Smooth muscle cell of the brain vasculature (primary cell): ENCODE results near the gene CD101.
"Not testable (repeated sequence)": the region's sequence is repeated elsewhere in the genome, so short reads cannot be mapped to it uniquely, and the experiment has no call there.

ENCODE experiments used
- DNase-seq: peaks from one replicate; pipeline ENCODE4 v3.0.0-alpha.2; 2012; ENCODE audit warnings: low read depth, low spot score

The CD101 gene, protein sequence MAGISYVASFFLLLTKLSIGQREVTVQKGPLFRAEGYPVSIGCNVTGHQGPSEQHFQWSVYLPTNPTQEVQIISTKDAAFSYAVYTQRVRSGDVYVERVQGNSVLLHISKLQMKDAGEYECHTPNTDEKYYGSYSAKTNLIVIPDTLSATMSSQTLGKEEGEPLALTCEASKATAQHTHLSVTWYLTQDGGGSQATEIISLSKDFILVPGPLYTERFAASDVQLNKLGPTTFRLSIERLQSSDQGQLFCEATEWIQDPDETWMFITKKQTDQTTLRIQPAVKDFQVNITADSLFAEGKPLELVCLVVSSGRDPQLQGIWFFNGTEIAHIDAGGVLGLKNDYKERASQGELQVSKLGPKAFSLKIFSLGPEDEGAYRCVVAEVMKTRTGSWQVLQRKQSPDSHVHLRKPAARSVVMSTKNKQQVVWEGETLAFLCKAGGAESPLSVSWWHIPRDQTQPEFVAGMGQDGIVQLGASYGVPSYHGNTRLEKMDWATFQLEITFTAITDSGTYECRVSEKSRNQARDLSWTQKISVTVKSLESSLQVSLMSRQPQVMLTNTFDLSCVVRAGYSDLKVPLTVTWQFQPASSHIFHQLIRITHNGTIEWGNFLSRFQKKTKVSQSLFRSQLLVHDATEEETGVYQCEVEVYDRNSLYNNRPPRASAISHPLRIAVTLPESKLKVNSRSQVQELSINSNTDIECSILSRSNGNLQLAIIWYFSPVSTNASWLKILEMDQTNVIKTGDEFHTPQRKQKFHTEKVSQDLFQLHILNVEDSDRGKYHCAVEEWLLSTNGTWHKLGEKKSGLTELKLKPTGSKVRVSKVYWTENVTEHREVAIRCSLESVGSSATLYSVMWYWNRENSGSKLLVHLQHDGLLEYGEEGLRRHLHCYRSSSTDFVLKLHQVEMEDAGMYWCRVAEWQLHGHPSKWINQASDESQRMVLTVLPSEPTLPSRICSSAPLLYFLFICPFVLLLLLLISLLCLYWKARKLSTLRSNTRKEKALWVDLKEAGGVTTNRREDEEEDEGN

DNA sequence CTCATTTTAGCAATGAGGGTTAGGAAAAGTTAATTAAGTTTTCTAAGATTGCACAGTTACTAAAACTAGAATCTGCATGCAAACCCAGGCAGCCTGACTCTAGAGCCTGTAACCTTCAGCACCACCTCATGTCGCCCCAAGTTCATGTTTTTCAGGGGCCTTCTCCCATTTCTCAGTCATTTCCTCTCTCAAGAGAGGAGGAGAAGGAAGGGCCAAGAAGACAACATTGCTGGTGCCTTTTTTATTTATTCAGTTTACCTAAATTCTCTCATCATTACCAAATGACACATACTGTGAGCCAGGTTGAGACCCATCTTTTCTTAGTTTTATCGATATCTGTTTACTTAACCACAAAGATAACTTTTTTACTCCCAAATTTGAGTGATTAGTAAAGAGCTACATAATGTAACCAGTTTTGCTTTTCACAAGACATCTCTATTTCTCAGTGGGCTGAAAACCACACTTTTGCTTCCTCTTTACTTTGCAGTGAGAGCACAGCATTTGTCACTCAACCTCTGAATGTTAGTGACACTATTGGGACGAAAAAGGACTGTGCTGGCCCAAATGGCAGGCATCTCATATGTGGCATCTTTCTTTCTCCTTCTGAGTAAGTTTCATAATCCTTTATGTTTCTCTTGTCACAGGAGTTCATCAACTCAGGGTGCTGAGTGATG lies at the start of gene CD101:
TSS of gene CD101 (plus strand) at position 507 of the 674 bp plus-strand sequence. CDS start at position 565, 58 bp downstream.
- no peak for DNase-seq

DNA sequence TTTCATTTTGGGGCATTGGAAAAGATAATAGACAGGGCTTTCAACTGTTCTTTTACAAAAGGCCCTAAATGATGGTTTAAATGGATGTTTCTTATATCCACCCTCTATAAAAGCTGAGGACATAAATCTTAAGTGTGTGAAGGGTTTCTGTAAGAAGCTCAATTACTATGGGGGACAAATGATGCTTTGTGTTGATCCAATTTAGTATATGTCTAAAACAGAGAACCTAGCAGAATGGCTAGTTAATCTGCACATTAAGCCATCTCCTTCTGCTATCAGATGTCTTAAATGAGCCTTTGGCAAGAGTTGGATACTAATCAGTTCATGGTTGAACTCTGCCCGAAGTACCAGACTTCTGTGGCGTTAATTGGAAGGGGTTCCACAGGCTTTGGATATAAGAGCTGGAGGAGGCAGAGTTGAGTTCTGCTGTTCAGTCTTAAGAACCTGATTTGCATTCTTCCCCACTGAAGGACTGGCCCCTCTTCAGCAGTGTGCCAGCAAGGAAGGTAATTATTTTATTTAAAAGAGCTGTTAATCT lies 48.8 kb upstream of the CD101 start:
- DNase-seq = no peak

DNA sequence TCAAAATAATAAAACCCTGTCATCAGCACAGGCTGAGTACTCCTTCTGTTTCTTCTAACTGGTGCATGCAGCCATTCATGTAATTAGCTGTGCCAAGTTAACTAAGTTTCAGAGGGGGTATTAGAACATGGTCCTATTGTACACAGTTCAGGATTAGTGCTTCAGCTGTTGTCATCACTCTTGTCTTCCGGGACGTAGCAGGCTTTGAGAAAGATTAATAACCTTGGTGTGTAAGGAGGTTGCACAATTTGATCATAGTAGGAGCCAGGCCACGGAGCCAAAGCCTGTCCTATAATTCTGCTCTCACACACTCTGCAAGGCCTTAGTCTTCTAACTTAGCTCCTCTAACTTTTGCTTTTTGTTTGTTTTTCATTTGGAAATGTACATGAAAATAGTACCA lies 47.1 kb upstream of the CD101 start:
- DNase-seq = no peak

DNA sequence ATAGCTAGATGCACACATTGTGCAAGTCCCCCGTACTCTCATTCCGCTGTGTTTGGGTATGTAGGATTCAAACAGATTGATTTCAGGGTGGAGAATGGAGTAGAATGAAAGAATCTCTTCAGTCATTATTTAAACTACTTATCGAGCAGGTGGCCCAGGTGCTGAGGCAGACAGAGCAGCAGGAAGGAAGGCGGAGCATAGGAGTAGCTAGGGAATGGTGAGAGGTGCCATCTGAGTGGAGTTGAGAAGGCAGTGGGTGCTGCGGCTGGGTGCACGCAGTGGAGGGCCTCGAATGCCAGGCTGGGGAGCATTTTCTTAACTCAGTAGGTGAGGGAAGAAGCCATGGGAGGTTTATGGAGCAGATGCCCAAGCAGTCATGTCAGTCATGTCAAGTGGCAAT lies 45.2 kb upstream of the CD101 start:
- no peak for DNase-seq

DNA sequence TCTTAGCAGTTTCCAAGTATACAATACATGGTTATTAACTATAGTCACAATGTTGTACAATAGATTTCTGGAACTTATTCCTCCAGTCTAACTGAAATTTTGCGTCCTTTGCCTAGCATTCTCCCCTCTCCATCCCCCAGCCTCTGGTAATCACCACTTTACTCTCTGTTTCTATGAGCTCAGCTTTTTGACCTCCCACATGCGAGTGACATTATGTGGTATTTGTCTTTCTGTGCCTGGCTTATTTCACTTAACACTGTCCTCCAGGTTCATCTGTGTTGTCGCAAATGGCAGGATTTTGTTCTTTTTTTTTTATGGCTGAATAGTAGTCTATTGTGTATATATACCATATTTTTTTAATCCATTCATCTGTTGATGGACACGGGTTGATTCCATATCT lies 43.9 kb upstream of the CD101 start:
- DNase-seq = no peak

DNA sequence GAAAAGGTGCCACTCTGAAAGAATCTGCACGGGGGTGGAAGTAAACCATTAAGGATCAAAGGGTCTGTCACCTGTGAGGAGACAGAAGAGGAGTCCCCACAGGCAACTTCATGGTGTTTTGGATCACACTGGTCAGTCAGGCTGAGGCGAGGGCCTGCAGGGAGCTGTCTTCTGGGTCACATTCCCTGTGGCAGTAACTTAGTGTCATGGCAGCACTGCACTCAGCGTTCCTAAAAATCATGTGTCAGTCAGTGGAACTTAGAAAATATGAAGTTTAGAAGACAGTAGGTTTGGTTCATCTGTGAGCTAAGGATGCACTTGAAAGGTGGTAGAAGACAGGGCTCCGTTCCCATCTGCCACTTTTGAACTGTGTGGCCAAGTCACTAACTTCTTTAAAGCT lies 43.5 kb upstream of the CD101 start:
- DNase-seq = no peak

DNA sequence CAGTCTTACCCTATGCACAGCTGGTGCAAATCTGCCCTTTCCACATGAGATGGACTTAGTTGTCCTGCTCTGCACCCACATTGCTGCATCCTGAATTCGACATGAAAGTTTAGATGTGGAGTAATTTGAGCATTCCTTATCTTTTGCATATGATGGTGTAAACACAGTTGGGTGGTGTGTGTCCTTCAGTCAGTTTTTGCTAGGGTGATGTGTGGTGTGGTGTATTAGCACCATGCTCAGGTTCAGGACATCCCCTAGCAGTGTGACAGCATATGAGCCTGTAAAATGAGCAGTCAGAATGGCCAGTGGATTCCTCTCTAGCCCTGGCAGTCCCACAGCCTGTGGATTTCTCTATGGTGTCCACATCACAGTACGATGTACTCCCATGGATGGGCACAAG lies 42.6 kb upstream of the CD101 start:
- DNase-seq = no peak

DNA sequence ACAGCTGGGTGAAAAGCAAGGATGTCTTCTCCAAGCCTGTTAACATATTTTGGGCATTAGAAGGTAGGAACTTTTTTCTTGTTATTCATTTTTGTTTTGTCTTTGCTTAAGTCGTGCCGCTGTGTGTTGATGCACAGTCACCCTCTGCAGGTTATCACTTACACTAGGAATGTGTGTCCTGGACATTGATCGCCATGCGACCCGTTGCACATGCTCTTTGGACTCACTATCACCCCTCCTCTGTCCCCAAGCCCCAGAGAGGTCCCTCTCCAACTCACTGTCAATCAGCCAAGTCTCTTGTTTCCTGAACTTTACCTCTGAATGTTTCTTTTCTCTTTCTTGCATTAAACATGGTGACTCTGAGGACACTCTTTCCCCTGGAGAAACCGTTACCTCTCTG lies 40.0 kb upstream of the CD101 start:
- no peak for DNase-seq

DNA sequence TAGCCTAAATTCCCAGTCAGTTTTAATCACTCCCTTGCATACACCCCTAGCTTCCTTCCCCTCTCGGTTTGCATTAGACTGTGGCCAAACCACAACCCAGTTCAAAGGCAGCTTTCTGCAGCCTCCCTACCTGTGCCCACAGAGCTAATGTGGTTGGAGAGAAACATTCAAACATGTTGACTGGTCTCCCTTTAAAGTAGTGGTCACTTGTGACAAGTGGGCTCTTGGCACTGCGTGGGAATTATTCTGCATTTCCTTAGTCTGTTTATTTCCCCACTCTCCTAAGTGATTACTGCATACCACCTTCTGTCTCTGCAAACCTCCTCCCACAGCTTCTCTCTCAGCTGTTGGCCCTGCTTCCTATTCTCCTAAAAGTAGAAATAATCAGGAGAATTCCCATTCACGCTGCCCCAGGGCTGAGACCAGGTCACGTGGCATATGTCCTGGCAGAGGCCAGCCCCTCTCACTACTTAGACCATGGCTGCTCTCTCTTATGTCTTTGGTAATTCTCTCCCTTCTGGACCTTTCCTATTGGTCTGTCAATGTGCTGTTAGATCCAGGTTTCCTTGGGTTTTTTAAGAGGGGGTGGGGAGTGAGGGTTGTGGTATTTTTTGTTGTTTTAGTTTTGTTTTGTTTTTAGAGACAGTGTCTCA lies 38.4 kb upstream of the CD101 start:
- DNase-seq = no peak

DNA sequence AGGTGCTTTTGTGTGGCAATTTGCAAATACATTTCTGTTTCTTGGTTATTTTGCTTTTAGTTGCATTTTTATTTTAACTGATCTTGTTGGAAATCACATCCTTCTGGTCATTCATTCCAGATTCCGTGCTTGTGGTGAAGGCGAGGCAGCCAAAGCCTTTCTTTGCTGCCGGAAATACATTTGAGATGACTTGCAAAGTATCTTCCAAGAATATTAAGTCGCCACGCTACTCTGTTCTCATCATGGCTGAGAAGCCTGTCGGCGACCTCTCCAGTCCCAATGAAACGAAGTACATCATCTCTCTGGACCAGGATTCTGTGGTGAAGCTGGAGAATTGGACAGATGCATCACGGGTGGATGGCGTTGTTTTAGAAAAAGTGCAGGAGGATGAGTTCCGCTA lies 34.8 kb upstream of the CD101 start:
- no peak for DNase-seq

DNA sequence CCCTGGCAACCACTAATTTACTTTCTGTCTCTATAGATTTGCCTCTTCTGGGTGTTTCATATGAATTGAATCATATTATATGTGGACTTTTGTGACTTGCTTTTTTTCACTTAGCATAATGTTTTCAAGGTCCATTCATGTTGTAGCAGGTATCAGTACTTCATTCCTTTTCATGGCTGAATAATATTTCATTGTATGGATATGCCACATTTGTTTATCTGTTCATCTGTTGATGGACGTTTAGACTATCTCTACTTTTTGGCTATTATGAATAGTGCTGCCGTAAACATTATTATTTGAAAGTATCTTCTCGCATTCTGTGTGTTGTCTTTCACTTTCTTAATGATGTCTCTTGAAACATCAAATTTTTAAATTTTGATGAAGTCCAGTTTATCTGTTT lies 32.8 kb upstream of the CD101 start:
- DNase-seq = no peak

DNA sequence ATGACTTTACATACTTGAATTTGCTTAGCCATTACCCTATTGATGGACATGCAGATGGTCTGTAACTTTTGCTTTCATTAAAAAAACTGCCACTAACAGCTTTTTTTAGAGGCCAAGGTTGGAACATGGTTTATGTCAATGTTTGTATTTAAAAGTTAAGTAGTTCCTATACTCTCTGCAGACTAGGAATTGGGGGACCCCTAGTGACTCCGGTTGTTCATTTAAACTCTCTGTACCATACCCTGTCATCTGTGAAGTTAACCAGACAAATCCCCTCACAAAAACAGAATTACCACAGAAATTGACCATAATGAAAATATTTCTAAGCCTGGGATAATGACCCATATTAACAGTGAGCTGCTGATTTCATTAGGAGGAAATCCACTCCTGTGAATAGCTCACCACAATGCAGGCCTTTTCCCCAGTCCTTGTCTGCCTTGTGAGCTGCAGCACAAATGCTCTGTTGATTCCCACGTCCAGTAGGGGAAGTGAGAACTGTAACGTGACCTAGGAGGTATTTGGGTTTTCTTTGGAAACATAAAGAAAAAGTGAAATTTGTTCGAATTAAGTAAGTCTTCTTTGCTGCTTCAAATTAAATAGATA lies 30.2 kb upstream of the CD101 start:
- DNase-seq = no peak

DNA sequence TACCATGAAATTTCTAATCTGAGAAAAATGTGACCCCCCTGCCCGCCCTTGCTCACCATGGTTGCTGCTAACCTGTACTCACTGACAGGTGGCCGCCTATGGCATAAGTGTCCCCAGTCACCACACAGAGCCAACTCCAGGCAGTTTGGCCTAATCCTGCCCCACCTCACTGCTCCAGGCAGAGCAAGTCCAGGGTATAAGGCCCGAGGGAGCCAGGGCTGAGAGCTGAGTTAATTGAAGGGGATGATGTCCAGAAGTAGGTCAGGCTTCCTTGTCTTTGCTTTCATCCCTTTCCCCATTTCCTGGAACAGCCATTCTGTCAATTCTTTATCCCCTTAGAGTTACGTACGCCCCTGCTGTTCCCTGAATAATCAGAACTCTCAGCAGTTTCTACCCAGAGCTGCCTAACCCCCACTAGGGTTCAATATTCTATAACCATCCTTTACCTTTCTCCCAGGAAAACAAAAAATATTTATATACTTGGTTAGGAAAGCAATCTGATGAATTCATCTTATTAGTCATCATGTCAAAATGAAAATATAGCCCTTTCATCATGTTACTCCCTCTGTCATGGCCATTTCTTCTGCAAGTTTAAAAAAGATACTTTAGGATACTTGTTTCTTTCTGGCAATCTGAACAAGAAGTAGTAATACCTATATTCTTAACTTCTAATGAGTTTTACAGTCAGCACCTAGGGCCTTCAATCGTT lies 29.4 kb upstream of the CD101 start:
- DNase-seq = no peak

DNA sequence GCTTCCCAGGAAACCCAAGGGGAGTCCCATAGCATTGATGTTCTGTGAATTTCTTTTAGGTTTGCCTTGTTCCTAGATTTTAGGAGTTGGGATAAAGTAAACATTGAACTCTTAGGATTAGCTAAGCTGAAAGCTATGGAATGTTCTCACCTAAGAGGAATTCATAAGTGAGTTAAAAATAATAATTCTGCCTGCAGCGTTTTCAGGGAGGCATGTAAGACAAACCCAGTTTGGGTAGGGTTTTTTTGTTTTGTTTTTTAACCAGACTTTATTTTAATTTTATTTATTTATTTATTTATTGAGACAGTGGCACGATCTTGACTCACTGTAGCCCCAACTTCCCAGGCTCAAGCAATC lies 28.9 kb upstream of the CD101 start:
- no peak for DNase-seq

DNA sequence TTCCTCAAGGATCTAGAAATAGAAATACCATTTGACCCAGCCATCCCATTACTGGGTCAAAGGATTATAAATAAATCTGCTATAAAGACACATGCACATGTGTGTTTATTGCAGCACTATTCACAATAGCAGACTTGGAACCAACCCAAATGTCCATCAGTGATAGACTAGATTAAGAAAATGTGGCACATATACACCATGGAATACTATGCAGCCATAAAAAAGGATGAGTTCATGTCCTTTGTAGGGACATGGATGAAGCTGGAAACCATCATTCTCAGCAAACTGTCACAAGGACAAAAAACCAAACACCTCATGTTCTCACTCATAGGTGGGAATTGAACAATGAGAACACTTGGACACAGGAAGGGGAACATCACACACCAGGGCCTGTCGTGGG lies 21.3 kb upstream of the CD101 start:
- not testable (repeated sequence) for DNase-seq

DNA sequence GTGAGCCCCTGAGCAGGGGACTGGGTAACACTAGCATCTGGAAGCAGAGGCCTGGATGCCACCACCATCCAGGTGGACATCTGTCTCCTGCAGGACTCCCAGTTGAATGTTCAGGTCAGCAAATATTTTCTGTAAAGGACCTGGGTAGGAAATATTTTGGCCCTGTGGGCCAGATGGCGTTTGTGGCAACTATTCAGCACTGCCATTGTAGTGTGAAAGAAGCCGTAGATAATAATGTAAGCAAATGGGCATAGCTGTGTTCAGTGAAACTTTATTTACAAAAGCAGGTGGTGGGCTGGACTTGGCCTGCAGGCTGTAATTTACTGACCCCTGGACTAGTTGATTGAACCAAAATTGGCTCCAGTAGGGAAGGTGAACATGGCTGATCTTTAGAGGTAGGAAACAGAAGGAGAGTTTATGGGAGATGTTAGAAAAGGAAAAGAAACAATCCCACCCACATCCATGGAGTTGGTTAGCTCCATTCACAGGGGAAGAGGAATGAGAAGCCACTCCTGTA lies 20.0 kb upstream of the CD101 start:
- DNase-seq = no peak

DNA sequence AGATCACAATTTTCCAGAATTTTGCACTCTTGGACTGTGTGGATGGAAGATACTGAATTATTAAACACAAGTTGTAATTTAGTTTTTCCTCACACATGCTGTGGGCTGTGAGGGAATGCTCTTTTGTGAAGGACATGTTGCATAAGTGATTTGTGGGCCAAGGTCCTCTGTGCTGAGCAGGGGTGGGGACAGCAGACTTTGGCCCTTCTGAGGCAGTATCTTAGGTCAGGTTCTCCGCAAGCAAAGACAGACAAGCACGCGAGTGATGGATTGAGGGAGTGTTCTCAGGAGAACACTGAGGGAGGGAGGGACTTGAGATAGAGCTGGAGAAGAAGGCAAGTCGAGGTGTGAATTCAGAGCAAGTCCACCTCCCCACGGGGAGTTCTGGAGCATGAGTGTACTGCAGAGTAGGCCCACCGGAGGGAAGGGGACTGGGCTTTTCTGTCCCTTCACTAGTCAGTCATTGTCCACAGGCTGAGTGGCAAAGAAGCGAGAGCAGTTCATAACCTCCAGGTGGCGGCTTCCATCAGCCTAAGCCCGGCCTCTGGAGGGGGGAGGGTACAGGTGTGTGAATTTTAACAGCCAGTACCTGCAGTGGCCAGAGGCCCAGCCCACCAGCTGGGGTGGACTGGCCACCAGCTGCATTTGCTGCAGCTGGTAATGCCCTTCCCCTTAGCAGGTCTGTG lies 19.1 kb upstream of the CD101 start:
- no peak for DNase-seq

DNA sequence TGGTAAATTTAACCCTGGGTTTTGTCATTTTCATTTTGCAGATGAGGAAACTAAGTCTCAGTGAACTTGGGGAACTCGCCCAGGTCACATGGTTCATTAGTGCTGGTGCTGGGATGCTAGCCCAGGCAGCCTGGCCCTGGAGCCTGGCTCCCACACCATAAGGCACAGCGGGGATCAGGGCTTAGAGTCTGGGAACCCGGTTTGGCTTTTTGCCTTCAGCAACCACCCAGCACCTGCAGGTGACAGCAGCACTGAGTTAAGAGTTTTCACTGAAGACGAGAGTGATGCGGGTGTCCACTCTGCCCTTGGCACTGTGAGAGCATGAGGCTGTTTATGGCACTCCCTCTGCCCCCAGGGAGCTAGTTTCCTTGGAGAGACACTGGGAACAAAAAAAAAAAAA lies 18.4 kb upstream of the CD101 start:
- DNase-seq = no peak

DNA sequence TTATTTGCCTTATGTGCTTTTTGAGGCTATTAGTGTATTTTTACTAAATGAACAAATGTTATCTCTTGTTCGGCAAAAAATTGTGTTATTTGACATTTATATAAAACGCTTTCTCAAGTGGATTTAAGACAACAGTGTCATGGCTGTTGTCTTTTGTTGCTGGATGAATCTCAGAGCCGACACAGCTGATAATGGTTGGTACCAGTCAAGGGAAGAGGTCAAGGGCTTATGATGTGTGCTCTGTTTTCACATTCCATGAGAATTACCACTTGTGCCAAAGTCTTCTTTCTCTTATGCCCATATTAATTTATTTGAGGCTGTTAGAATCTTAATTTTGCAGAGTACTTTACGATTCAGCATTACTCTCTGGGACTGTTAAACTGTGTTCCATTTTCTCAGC lies 17.9 kb upstream of the CD101 start:
- no peak for DNase-seq
